OCI-LY3 (cell line): ENCODE data around the gene IQGAP2.

Experiments used
- H2AFZ ChIP-seq: fragments of 200-600, 300-600 bp; shearing (Covaris generic); 2 replicates; pipeline ENCODE4 v1.6.0; 2014; ENCODE audit warnings: antibody characterized with exemption, low read depth, low read length
- H3K27ac ChIP-seq: fragments of 200-600, 300-600 bp; sonication (generic); 2 replicates; pipeline ENCODE4 v1.5.1; 2014; ENCODE audit warnings: mild to moderate bottlenecking, low read length, moderate library complexity, mixed read lengths
- H3K27me3 ChIP-seq: fragments of 200-600, 300-600 bp; sonication (generic); 2 replicates; pipeline ENCODE4 v1.6.1; 2014; ENCODE audit warnings: low read depth, low read length, mixed read lengths
- H3K36me3 ChIP-seq: fragments of 200-600, 300-600 bp; sonication (generic); replicated peaks from 2 replicates; pipeline ENCODE3; 2014; ENCODE audit warnings: low read depth, low read length, mixed read lengths
- H3K4me1 ChIP-seq: fragments of 300-600, 200-600 bp; sonication (generic); 2 replicates; pipeline ENCODE4 v1.6.1; 2014; ENCODE audit warnings: low read length, mixed read lengths
- H3K4me2 ChIP-seq: fragments of 200-600, 300-600 bp; sonication (generic); 2 replicates; pipeline ENCODE4 v1.6.1; 2014; ENCODE audit warnings: low read length, mixed read lengths
- H3K4me3 ChIP-seq: fragments of 300-600, 200-600 bp; sonication (generic); 2 replicates; pipeline ENCODE4 v1.5.1; 2014; ENCODE audit warnings: antibody characterized with exemption, mild to moderate bottlenecking, low read length, moderate library complexity
- H3K79me2 ChIP-seq: fragments of 300-600, 200-600 bp; shearing (Covaris generic); 2 replicates; pipeline ENCODE4 v1.6.1; 2014; ENCODE audit warnings: mild to moderate bottlenecking, low read length, mixed read lengths
- H3K9ac ChIP-seq: fragments of 300-600, 200-600 bp; shearing (Covaris generic); 2 replicates; pipeline ENCODE4 v1.6.0; 2014; ENCODE audit warnings: mild to moderate bottlenecking, low read length, moderate library complexity
- H3K9me3 ChIP-seq: fragments of 200-600, 300-600 bp; shearing (Covaris generic); 2 replicates; pipeline ENCODE4 v1.6.1; 2014; ENCODE audit warnings: low read length, mixed read lengths; ENCODE audit not compliant: insufficient read depth
- H4K20me1 ChIP-seq: fragments of 200-600, 300-600 bp; sonication (generic); 2 replicates; pipeline ENCODE4 v1.6.1; 2016; ENCODE audit warnings: low read length, mixed read lengths; ENCODE audit not compliant: insufficient read depth
- CTCF ChIP-seq: fragments of 200-600, 300-600 bp; sonication (generic); IDR thresholded peaks from 2 replicates; pipeline ENCODE4 v1.5.1; 2014; ENCODE audit warnings: antibody characterized with exemption, low read length, low read depth
- EZH2phosphoT487 ChIP-seq: fragments of 200-600 bp; shearing (Covaris generic); IDR thresholded peaks from 2 replicates; pipeline ENCODE4 v1.6.1; 2018; ENCODE audit warnings: antibody characterized with exemption, mixed run types, low read depth

The IQGAP2 gene

GRCh38 chr5:76460104-76460503, 57.0 kb downstream of the IQGAP2 start:
- Histone ChIP-seq H3K36me3 (no peaks in the 10 kb centered on the region), H3K27ac (no peak overlapping the region), H3K4me1 (no peaks in the 10 kb centered on the region), H3K9me3 (no peaks in the 10 kb centered on the region), H3K79me2 (no peaks in the 10 kb centered on the region), H2AFZ (no peak overlapping the region), H3K4me3 (no peak overlapping the region), H3K9ac (no peak overlapping the region), H3K4me2 (no peak overlapping the region), H3K27me3 (no peaks in the 10 kb centered on the region), H4K20me1 (no peaks in the 10 kb centered on the region)
- TF ChIP-seq CTCF (no peak), EZH2phosphoT487 (no peak)

GRCh38 chr5:76462097-76462667, 59.1 kb downstream of the IQGAP2 start:
- H3K27me3 ChIP-seq = no peaks in the 10 kb centered on the region
- no peak overlapping the region for H3K9ac ChIP-seq
- TF ChIP-seq CTCF (no peak), EZH2phosphoT487 (no peak)

GRCh38 chr5:76467216-76467615, 64.1 kb downstream of the IQGAP2 start:
- no peak overlapping the region for H2AFZ ChIP-seq
- H3K4me3 ChIP-seq = no peak overlapping the region
- no peaks in the 10 kb centered on the region for H4K20me1 ChIP-seq
- H3K27ac ChIP-seq = no peak overlapping the region
- no peaks in the 10 kb centered on the region for H3K9me3 ChIP-seq
- TF ChIP-seq EZH2phosphoT487 (no peak), CTCF (no peak)
- no peaks in the 10 kb centered on the region for H3K27me3 ChIP-seq
- no peaks in the 10 kb centered on the region for H3K79me2 ChIP-seq
- no peaks in the 10 kb centered on the region for H3K36me3 ChIP-seq
- no peaks in the 10 kb centered on the region for H3K4me1 ChIP-seq
- H3K9ac ChIP-seq = no peak overlapping the region
- no peak overlapping the region for H3K4me2 ChIP-seq

More at GRCh38 chr5:76462097-76462667, 59.1 kb downstream of the IQGAP2 start:
- no peak overlapping the region for H2AFZ ChIP-seq
- no peaks in the 10 kb centered on the region for H3K9me3 ChIP-seq
- H3K79me2 ChIP-seq = no peaks in the 10 kb centered on the region
- no peak overlapping the region for H3K4me2 ChIP-seq
- no peaks in the 10 kb centered on the region for H4K20me1 ChIP-seq
- H3K36me3 ChIP-seq = no peaks in the 10 kb centered on the region
- no peaks in the 10 kb centered on the region for H3K4me1 ChIP-seq
- H3K4me3 ChIP-seq = no peak overlapping the region
- H3K27ac ChIP-seq = no peak overlapping the region

- Histone ChIP-seq H3K27me3 (no peaks in the 10 kb centered on the region), H3K4me1 (no peaks in the 10 kb centered on the region), H3K79me2 (no peaks in the 10 kb centered on the region), H2AFZ (no peak overlapping the region), H3K9ac (no peak overlapping the region), H4K20me1 (no peaks in the 10 kb centered on the region), H3K4me2 (no peak overlapping the region), H3K4me3 (no peak overlapping the region), H3K36me3 (no peaks in the 10 kb centered on the region), H3K27ac (no peak overlapping the region), H3K9me3 (no peaks in the 10 kb centered on the region)
- TF ChIP-seq CTCF (no peak), EZH2phosphoT487 (no peak)
These were observed 65.7 kb downstream of the IQGAP2 start for GRCh38 chr5:76468635-76469425.
